Gastrocnemius medialis (tissue), 4 donors: Measurements from ENCODE around the gene TMEM163.

ENCODE experiments used
- CTCF ChIP-seq, 5 experiments: fragments of 450-650 bp in 3 of 5; fragments of 200-600 bp in 2 of 5; sonication (generic) in 2 of 5; IDR thresholded peaks in 4 of 5; conservative IDR thresholded peaks in 1 of 5; 1 replicate in 4 of 5; 2 replicates in 1 of 5; pipeline ENCODE4 v1.5.1; 2016 to 2019; ENCODE audit warnings: antibody characterized with exemption in 5 of 5, mild to moderate bottlenecking in 3 of 5, moderate library complexity in 3 of 5
- POLR2A ChIP-seq, 2 donors: fragments of 450-650 bp; IDR thresholded peaks; one replicate each; pipeline ENCODE4 v1.6.1; 2017; ENCODE audit warnings: antibody characterized with exemption in 2 of 2, mild to moderate bottlenecking in 2 of 2, moderate library complexity in 2 of 2

- TF ChIP-seq CTCF (IDR thresholded peaks at IDR 0.05 in 4 of 5, conservative IDR thresholded peaks at IDR 0.05 in 1 of 5) (no peak), POLR2A (IDR thresholded peaks at IDR 0.05) (no peak)
Measured at GRCh38 chr2:134412639-134412999, 306.2 kb downstream of the TMEM163 start.
